Transverse colon (tissue), 3 donors: ENCODE measurements around the gene STIP1.

Source experiments
- CTCF ChIP-seq, 5 experiments: fragments of 200-600 bp in 3 of 5; fragments of 450-650 bp in 2 of 5; sonication (generic) in 3 of 5; IDR thresholded peaks; 1 replicate in 2 of 5; 2 replicates in 3 of 5; pipeline ENCODE4 v1.5.1; 2016 to 2017; ENCODE audit warnings: antibody characterized with exemption in 5 of 5, inconsistent platforms in 3 of 5, mild to moderate bottlenecking in 2 of 5, moderate library complexity in 1 of 5
- POLR2A ChIP-seq: fragments of 450-650 bp; IDR thresholded peaks from one replicate; pipeline ENCODE4 v1.6.1; 2016; ENCODE audit warnings: antibody characterized with exemption, mild to moderate bottlenecking, moderate library complexity

GRCh38 chr11:64229744-64230170, 43.8 kb downstream of the STIP1 start:
- no peak for TF ChIP-seq POLR2A
- TF ChIP-seq CTCF (IDR thresholded peaks at IDR 0.05), result no peak
